NCI-H2227 treated with DMSO at 0.1 percent for 48 hours (cell line): ENCODE measurements around the gene SIDT2.
A peak's percentile ranks its signal among the peaks of the same experiment; 100 is the strongest.
"Not testable (repeated sequence)": the region's sequence is repeated elsewhere in the genome, so short reads cannot be mapped to it uniquely, and the experiment has no call there.

ENCODE experiments used
- DNase-seq: peaks from one replicate; lab custom pipeline; 2025; lab: John Stamatoyannopoulos, UW

Gene SIDT2

DNA sequence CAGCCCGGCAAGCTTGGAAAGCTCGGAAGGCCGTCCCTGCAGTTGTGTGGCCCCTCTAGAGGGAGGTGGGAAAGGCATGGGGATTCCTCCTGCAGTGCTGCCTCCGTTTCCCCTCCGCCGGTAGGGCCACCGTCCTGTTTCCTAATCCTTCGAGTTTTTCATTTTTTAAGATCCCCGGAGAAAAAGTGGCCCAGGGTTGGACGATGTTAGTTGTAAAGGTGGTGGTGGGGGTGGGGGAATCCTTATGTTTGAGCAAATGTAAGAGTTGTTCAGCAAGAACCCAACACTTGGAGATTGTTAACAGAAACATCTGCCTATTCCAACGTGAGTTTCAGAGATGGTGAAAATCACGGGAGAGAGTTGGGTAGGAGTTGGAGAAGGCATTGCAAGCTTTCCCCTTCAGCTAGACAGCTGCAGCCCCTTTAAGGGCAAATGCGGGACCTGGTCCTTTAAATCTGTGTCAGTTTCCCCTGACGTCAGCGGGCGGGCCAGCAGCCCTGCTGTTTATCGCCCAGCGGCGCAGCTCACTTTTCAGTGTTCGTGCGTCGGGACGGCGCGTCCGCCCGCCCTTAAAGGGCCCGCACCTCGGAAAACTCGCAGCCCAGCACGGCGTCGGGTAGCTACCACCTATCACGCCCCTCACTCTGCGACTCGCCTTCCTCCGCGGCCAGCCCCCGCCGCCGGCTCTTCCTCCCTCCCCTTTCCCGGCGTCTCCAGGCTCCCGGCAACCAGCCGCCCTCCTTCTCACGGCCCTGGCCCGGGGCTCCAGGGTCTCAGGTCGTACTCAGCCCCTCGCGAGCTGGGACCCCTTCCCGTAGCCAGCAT is at the start of gene SIDT2:
Gene SIDT2 (plus strand): TSS at position 534 of the 825 bp plus-strand sequence. CDS start 521 bp downstream, outside the sequence.
- DNase-seq = peak; percentile 81

DNA sequence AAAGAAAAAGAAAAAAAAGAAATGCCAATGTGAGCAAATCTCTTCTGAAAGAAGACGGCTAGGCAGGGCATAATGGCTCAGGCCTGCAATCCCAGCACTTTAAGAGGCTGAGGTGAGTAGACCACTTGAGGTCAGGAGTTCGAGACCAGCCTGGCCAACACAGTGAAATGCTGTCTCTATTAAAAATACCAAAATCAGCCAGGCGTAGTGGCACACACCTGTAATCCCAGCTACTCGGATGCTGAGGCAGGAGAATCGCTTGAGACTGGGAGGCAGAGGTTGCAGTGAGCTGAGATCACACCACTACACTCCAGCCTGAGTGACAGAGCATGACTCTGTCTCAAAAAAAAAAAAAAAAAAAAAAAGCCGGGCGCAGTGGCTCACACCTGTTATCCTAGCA is 48.1 kb upstream of the SIDT2 start:
- DNase-seq = not testable (repeated sequence)

DNA sequence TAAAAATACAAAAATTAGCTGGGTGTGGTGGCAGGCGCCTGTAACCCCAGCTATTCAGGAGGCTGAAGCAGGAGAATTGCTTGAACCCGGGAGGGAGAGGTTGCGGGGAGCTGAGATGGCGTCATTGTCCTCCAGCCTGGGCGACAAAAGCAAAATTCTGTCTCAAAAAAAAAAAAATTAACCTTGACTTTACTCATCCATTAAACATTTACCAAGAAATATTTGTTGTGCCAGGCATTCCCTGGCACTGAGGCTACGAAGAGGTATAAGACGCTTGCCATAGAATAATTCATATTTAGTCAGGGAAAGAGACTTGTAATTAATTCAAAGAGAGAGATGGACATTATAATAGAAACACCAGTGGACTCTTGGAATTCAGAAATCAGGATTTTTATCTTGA is 47.7 kb upstream of the SIDT2 start:
- DNase-seq = no peak

DNA sequence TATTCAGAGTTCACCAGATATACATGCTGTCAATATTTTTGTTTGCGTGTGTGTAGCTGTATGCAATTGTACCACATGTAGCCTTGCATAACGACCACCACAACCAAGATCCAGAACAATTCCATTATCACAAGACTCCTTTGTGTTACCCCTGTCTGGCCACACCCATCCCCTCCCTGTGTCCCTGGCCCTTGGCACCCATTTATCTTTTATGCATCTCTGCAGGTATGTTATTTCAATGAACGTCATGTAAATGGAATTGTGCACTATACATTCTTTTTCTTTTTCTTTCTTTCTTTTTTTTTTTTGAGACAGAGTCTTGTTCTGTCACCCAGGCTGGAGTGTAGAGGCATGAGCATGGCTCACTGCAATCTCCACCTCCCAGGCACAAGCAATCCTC is 44.1 kb upstream of the SIDT2 start:
- DNase-seq = no peak

DNA sequence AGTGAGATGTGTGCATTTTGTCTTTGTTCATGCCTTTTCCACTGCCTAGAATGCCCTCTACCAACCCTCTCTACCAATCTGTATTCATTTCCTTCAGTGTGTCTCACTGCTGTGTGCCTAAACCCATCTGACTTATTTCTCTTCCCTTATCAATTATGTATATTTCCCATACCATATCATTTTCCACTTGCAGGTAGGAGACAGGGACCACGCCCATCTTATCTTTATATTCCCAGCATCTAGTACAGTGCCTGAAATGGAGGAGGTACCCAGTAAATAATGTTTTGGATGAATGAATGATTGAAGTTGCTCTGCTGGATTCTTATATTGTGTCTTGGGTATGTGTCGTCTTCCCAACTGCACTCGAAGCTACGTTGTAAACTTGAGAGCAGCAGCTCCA is 43.6 kb upstream of the SIDT2 start:
- not testable (repeated sequence) for DNase-seq

DNA sequence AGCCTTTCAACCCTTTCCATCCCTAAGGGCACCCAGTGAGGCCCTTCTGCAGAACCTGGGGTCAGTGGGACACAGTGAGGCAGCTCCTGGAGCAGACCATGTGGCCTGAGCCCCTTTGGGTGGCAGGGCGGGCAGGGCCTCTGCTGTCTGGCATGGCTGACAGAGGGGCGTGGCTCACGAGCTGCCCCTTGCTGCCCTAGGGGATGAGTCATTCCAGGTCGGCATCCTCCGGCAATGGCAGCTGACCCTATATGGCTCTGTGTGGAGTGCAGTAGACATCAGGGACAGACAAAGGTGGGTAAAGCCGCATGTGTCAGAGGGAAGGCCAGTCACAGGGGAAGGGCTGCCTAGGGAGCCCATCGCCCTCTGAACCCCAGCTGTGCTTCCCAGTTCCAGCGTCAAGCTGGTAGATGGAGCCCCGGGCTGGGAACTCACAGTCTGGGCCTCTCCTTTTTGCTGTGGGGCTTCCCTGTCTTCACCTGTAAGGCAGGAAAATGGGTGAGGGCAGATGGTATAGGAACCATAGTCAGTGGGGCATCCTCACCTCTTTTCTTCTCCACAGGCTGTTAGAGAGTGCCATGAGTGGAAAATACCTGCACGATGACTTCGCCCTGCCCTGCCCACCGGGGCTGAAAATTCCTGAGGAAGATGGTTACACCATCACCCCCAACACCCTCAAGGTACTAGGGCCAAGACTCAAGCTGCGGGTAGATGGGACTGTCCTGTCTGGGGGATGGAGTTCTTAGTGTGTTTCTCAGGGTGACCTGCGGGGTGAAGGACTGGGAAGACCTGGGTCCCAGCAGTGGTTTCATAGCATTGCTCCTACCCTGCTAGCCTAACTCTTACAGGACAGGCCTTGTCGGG is 41.1 kb upstream of the SIDT2 start:
- DNase-seq = not testable (repeated sequence)

DNA sequence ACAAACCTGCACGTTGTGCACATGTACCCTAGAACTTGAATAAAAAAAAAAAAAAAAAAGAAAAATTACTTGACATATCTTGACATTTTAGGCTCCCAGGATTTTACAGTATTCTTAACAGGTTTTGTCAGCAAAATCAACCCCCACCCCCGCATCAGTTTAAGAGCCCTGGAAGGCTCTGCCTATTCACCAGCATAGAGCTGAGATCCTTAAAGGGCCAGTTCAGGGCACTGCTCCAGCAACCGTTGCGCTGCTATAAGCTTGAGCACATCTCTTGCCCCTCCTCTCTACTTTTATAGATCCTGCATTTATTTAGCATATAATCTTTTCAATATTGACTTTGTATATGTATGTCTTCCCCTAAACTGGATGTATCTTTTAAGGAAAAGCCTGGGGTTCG is 35.2 kb upstream of the SIDT2 start:
- peak; percentile 52 for DNase-seq

DNA sequence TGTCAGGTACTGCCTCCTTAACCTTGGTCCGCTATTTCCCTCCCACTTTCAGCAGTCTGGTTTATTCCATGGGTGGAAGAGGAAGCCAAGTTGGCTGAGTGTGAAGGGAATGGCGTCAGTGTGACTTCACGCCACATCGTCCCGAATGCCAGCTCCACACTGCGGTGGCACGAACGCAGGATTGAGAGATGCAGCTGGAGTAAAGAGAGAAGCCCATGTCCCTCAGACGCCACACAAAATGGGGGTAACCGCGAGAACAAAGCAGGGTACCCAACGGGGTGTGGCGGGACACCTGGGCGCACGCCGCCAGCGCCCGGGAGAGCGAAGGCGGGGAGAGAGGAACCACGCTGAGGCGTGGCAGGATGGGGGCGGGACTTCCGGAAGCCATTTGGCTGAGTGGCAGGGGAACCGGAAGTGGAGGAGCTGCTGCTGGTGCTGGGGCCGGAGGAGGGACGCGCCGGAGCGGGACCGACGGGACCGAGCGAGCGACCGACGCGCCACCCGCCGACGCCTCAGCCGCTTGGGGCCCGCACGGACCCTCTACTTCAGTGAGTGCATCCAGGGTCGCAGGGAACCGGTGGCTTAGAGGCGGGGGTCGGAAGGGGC is 34.6 kb upstream of the SIDT2 start, which contains the start of gene PAFAH1B2:
Gene PAFAH1B2 (plus strand): TSS at position 417 of the 606 bp plus-strand sequence. CDS start 8,161 bp downstream, outside the sequence.
- peak; percentile 77 for DNase-seq

DNA sequence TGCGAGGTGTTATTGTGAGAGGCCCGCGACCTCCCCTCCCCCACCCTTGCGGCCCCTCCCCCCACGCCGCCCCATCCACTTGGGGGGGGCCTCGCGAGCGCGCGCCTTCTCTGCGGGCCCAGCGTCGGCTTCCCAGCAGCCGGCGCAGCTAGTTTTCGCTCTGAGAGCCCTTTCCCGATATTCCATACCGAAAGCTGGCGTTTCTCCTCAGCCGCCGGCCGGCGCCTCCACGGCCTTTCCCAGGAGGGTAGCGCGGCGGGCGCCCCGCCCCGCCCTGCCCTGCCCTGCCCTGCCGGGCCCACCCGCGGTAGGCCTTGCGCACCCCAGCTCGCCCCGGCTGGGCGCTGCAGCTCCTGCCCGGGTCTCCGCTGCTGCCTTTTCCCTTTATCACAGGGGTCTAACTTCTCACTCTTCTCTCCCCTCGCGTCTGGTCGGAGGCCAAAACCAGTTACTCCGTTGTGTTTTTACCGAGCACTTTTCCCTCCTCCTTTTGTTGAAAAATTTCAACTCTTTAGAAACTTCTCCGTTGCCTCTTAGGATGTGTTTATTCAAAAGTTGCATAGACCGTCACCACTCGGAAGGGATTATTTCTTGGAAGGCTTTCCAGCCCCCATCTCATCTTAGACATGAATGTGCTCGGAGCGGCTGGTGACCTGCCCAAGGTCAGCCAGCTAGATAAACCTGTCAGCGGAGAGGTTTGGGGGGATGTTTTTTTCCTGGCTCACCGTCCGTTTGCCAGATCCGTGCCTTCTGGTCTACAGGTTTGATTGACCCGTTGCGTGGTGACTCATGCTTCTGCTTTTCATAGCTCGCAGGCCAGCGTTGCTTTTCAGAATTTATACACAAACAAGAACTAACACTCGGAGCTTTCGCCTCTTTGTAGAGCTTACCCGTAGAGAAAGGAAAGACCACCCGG is 33.8 kb upstream of the SIDT2 start:
- DNase-seq = peak; percentile 47

DNA sequence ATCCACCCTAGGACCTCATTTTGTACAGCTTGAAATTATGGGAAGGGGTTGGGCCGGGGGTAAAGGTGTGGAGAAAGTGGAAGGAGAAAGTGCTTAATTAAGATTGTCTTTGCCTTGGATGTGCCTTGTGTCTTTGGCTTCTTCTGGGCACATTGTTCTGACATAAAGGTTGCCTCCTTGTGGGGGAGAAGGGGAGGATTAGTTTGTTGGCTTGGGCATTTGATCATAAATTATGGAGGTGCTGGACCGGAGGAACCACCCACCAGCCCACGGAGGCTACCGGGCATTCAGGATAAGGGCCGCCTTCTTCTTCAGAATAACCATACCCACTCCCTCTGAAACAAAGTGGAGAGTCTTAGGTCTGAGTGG is 33.2 kb upstream of the SIDT2 start:
- peak; percentile 28 for DNase-seq

DNA sequence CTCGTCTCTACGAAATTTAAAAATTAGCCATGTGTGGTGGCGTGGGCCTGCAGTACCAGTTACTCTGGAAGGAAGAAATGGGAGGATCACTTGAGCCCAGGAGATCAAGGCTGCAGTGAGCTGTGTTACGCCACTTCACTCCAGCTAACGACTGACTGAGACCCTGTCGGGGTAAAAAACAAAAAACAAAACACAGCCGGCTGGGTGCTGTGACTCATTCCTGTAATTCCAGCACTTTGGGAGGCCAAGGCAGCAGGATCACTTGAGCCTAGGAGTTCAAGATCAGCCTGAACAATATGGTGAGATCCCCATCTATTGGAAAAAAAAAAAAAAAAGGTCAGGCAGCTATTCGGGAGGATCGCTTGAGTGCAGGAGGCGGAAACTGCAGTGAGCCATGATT is 32.0 kb upstream of the SIDT2 start:
- DNase-seq = no peak

DNA sequence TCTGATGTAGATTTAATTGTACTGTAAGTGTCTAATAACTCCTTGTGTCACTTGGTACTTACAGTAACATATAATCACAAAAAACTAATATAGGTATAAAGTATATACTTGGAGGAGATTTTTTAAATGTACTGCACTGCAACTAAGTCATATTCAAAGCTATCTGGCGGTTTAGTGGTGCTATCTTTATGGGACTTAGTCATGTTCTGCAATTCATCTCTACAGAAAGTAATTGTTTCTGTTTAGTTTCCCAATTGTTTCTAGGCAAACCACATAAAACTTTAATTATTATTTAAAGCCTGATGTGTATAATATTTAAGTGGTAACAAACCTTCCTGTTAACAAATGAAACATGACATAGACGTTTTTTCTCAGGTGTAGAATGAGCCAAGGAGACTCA is 26.5 kb upstream of the SIDT2 start:
- DNase-seq = no peak

DNA sequence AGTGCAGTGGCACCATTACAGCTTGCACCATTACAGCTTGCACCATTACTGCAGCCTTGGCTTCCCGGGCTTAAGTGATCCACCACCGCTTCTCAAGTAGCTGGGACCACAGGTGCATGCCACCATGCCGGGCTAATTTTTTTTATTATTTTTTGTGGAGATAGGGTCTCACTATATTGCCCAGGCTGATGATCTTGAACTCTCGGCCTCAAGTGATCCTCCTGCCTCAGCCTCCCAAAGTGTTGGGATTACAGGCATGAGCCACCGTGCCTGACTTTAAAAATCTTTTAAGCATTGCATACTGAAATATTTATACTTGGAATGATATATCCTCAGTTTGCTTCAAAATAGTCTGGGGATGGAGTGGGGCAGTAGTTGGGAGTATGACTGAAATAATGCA is 24.1 kb upstream of the SIDT2 start:
- DNase-seq = no peak

DNA sequence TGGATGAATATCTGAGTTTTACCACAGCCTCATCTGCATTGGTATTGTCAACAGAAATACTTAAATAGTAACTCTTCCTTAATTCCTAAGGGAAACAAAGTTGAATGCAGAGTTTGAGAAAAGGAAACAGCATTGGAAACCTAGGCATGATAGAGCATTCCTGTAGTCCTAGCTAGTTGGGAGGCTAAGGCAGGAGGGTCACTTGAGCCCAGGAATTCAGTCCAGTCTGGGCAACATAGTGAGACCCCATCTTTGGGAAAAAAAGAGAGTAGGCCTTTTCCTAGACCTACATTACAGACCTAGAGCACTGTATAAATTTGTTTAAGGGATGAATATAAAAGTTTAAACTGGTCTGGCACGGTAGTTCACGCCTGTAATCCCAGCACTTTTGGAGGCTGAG is 21.0 kb upstream of the SIDT2 start:
- no peak for DNase-seq

DNA sequence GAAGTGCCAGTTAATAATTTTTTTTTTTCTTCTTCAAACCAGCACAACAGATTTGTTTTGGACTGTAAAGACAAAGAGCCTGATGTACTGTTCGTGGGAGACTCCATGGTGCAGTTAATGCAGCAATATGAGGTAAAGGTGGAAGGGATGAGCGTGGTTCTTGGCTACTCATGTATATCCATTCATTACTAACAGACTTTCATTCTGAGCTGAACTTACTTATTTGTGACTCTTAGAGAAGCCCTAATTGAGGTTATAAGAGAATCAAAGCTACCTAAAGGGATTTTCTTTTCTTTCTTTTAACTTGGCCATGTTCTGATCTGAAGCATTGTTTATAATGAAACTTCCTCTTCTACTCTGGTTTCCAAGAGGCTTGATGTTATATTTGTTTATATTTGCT is 18.7 kb upstream of the SIDT2 start:
- no peak for DNase-seq

DNA sequence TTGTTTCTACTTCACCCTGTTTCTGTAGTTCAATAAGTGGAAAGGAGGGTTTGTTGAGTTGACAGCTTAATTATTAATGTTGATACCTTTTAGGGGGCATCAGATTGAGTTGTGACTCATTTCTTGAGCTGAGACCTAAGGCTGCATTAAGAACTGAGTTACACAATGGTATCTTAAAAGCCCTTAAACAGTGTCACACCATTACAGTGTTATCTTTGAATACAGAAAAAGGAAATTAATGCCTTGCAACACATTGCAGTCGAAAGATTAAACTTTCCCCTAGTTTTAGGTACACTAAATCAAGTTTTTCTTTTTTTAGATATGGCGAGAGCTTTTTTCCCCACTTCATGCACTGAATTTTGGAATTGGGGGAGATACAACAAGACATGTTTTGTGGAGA is 17.7 kb upstream of the SIDT2 start:
- no peak for DNase-seq

DNA sequence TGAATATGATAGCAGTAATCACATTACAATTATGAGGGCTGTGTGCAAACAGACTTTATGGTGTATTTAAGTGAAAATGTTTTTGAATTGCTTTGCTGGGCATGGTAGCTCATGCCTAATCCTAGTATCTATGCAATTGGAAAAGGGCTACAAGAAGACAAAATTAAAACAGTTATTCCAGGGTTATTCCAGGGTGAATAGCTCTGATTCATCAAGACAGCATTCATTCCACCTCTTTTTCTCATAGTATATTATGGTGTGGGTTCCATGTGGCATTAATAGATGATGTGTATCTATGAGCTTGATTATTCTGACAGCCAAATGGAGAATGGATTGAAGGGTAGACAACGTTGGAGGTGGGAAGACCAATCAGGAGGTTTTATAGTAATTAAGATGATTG is 12.1 kb upstream of the SIDT2 start:
- no peak for DNase-seq

DNA sequence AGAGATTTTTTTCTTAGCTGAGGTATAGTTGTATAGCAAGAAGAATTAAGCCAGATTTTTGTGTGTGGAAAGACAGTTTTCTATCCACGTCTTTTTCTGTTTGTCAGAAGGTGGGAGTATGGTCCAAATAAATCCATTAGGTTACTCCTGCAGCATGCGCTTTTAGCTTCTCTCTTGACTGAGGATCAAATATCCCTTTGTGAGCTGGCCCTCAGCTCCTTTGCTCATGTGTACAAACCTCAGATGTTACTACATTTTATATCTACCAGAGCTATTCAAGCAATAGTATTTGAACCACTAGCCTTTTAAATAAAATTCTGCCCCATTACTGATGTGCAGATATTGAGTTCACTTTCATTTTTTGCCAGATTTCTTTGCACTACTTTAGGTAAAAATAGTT is 8.8 kb upstream of the SIDT2 start:
- DNase-seq = no peak

DNA sequence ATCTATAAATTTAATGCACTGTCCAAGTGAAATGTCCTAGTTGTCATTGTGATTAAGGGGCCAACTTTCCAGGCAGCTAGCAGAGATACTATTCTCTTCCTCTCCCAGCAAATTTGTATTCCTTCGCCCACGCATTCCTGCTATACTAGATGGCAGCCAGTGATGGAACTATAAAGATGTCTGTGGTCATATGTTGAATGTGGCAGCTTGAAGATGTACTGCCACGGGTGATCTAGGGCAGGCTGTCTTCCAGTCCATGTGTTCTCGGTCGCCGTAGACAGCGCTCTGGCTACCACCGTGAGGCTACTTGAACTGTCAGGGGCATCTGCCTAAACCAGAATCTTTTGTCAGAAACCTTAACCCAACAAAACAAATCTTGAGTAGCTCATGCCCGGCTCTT is 8.3 kb upstream of the SIDT2 start:
- DNase-seq = no peak

DNA sequence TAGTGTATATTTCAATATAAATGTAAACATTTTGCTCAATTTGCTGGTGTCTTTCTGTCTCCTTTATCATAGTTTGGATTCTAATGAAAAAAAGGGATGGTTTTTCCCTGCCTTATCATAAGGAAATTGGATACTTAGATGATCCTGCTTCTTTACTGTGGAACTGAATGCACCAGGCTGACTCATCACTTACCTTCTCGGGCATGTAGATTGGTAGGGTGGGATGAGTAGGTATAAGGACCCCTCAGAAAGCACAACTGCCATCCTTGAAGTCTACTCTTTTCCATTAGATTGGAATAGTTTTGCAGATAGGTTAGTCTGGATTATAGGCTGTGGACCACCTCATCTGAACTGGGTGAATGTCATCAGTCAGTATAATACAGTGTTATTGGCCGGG is 7.5 kb upstream of the SIDT2 start:
- no peak for DNase-seq

DNA sequence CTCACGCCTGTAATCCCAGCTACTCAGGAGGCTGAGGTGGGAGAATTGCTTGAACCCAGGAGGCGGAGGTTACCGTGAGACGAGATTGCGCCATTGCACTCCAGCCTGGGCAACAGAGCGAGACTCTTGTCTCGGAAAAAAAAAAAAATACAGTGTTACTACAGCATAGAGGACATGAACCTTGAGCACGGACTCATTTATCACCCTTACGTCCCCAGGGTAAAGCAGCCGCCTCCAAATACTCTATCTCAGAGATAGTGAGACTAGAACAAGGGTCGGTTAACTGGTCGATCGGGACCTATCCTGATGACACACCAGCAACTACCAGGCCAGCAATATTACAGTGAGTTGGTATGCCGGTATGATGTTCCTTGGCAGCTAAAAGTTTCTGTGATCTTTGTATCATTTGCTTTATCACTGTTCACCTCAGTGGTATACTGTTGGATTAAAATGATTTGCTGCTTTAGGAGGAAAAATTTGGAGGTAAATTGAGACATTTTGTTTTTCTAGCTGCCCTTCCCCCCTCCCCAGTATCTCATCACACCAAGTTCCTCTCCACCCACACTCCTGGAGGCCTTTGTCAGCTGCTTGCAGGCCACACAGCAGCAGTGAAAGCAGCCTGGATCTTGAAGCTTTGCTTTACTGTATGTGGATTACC is 7.0 kb upstream of the SIDT2 start:
- DNase-seq = no peak
